K562 (cell line): ENCODE data around the gene EPHB4. TPM values are rescaled to one million over a fixed set of nuclear protein-coding genes. Genes with fewer than 3 reads are reported as not detected.

Experiments
- BCLAF1 ChIP-seq, 2 experiments: fragments of 450-650 bp in 1 of 2; IDR thresholded peaks; 2 replicates each; pipeline ENCODE4 v1.6.1; 2011 to 2017; ENCODE audit warnings: low read depth in 2 of 2, antibody characterized with exemption in 1 of 2, borderline replicate concordance in 1 of 2, low read length in 1 of 2, mild to moderate bottlenecking in 1 of 2, mixed read lengths in 1 of 2; ENCODE audit not compliant: control insufficient read depth in 1 of 2
- BCOR ChIP-seq: fragments of 450-650 bp; IDR thresholded peaks from 2 replicates; pipeline ENCODE4 v1.6.1; 2016
- ETV5 ChIP-seq: sonication (generic); formaldehyde crosslinking; IDR thresholded peaks from 2 replicates; pipeline ENCODE4 v1.4.0; 2020; ENCODE audit warnings: low read depth, mild to moderate bottlenecking, missing genetic modification reagents
- MAX ChIP-seq: sonication (generic); formaldehyde crosslinking; IDR thresholded peaks from 2 replicates; pipeline ENCODE4 v1.9.0; 2022; ENCODE audit warnings: mild to moderate bottlenecking, missing genetic modification reagents
- MGA ChIP-seq: fragments of 450-650 bp; IDR thresholded peaks from 2 replicates; pipeline ENCODE4 v1.6.1; 2016; ENCODE audit warnings: mild to moderate bottlenecking, moderate library complexity
- RFX7 ChIP-seq: fragments of 250-450 bp; sonication (Bioruptor Pico); IDR thresholded peaks from 2 replicates; pipeline ENCODE4 v1.5.1; 2021; ENCODE audit warnings: mild to moderate bottlenecking
- RNF2 ChIP-seq: sonication (generic); IDR thresholded peaks from 2 replicates; pipeline ENCODE4 v1.6.1; 2016
- SMAD1 ChIP-seq: fragments of 150-350 bp; IDR thresholded peaks from 2 replicates; pipeline ENCODE4 v1.6.1; 2014; ENCODE audit warnings: low read length, low read depth; ENCODE audit not compliant: partially characterized antibody
- SMAD3 ChIP-seq: fragments of 450-650 bp; formaldehyde crosslinking; conservative IDR thresholded peaks from 2 replicates; pipeline ENCODE4 v1.4.0; 2020; ENCODE audit warnings: mild to moderate bottlenecking
- YY1 ChIP-seq, 3 experiments: IDR thresholded peaks; 2 replicates each; pipeline ENCODE4 v1.6.1; 2011; ENCODE audit warnings: low read length in 2 of 3, mild to moderate bottlenecking in 2 of 3, moderate library complexity in 2 of 3, borderline replicate concordance in 1 of 3, control low read depth in 1 of 3, low read depth in 1 of 3; ENCODE audit not compliant: insufficient read depth in 3 of 3, insufficient replicate concordance in 2 of 3, control insufficient read depth in 1 of 3, insufficient read length in 1 of 3; ENCODE audit errors: extremely low read depth in 1 of 3
- ZNF23 ChIP-seq: fragments of 250-450 bp; sonication (Bioruptor Pico); IDR thresholded peaks from 2 replicates; pipeline ENCODE4 v1.4.0; 2020; ENCODE audit warnings: mild to moderate bottlenecking
- ZNF77 ChIP-seq: fragments of 250-450 bp; sonication (Bioruptor Pico); IDR thresholded peaks from 2 replicates; pipeline ENCODE4 v1.5.0; 2020
- polyA plus RNA-seq, 8 experiments: library from polyadenylated mRNA; depleted of rRNA in 4 of 8; stranded (reverse) in 5 of 8; unstranded in 3 of 8; fragments of >200 nt; fragmentation: Nextera tagmentation in 2 of 8; fragmentation: Illumina TruSeq in 1 of 8; extraction: Ambion mirVana in 2 of 8; extraction: Trizol in 1 of 8; gene quantifications; 2 replicates each; pipeline versions ENCODE4 v1.2.1 to v1.2.3, GENCODE V29; 2011 to 2014; ENCODE audit warnings: inconsistent platforms in 1 of 8, missing spikeins in 1 of 8
- total RNA-seq, 7 experiments: library from RNA; depleted of rRNA in 6 of 7; stranded (reverse); fragments of >200 nt in 6 of 7; fragmentation: Illumina TruSeq in 2 of 7; extraction: Trizol in 2 of 7; gene quantifications; 2 replicates each; pipeline versions ENCODE4 v1.2.1 to v1.2.3, GENCODE V29; 2011 to 2021; ENCODE audit warnings: low replicate concordance in 1 of 7

Gene EPHB4
- total and polyA plus RNA-seq, 9 of the 15 experiments (the other 6 are each of a cell fraction or from before 2014, with no cell fraction given), result 1.2 to 82.1 (median 37.9) TPM

DNA sequence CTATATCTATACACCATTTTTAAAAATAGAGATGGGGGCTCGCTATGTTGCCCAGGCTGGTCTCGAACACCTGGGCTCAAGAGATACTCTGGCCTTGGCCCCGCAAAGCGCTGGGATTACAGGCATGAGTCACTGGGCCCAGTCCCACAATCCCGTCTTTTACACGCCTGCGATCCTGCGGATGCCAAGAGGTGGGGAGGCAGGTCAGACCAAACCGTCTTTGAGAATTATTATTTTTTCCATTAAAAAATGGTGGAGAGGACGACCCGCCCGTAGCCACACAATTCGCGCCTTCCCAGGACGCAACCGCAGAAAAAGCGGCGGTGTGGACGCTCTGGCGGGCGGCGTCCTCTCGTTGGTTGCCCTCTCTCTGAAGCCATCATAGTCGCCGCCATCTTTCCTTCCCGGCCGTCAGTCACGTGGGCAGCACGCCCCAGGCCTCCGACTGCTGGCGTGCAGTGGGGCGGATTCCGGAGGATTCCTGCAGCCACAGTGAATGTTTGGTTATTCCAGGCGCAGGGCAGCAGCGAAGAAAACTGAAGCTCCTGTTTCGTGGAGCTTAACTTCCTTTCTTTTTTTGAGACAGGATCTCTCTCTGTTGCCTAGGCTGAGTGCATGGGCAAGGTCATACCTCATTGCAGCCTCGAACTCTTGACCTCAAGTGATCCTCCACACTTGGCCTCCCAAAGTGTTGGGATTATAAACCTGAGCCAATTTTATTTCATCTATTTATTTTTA lies 9.9 kb upstream of the EPHB4 start (continued):
- TF ChIP-seq SMAD1 (peak; percentile 29), ZNF77 (CRISPR knock-in tag) (no peak), MGA (peak; percentile 96), YY1 (IDR thresholded peaks at IDR 0.05; ENCODE audit: borderline replicate concordance in 1 of 3, control insufficient read depth in 1 of 3, extremely low read depth in 1 of 3, insufficient read depth in 3 of 3, insufficient read length in 1 of 3, insufficient replicate concordance in 2 of 3, low read depth in 1 of 3, low read length in 2 of 3) (peak; percentile 97 to 99 (median 99)), BCOR (peak; percentile 53; the same call in 1 of the 2 replicates), ETV5 (CRISPR knock-in tag) (peak; percentile 53; the same call in 1 of the 2 replicates), RNF2 (peak; percentile 80), RFX7 (CRISPR knock-in tag) (no peak), BCLAF1 (IDR thresholded peaks at IDR 0.05; ENCODE audit: borderline replicate concordance in 1 of 2, control insufficient read depth in 1 of 2, low read depth in 2 of 2, low read length in 1 of 2) (0 out of 4 replicates have a peak, but pooled peaks of 1 of the 2 experiments have one; percentile 69), SMAD3 (CRISPR knock-in tag) (no peak), MAX (CRISPR knock-in tag) (peak; percentile 90), ZNF23 (CRISPR knock-in tag) (no peak)
